K562 (cell line): ENCODE results near the gene SULT1A2. TPM values are rescaled to one million over a fixed set of nuclear protein-coding genes. Genes with fewer than 3 reads are reported as not detected.
A peak's percentile ranks its signal among the peaks of the same experiment; 100 is the strongest.

Source experiments
- DMBX1 ChIP-seq: fragments of 250-450 bp; sonication (Bioruptor Pico); IDR thresholded peaks from 2 replicates; pipeline ENCODE4 v1.8.0; 2022; ENCODE audit warnings: inconsistent platforms, mild to moderate bottlenecking, moderate library complexity, borderline replicate concordance
- E2F3 ChIP-seq: fragments of 250-450 bp; sonication (Bioruptor Pico); IDR thresholded peaks from 2 replicates; pipeline ENCODE4 v1.4.0; 2020; ENCODE audit warnings: mild to moderate bottlenecking
- FIP1L1 ChIP-seq: fragments of 200-400 bp; formaldehyde crosslinking; IDR thresholded peaks from 2 replicates; pipeline ENCODE4 v1.6.1; 2018; ENCODE audit warnings: mild to moderate bottlenecking, low read depth, low read length; ENCODE audit not compliant: poor library complexity, severe bottlenecking
- FOXO4 ChIP-seq: fragments of 450-650 bp; formaldehyde crosslinking; IDR thresholded peaks from 2 replicates; pipeline ENCODE4 v1.4.0; 2020; ENCODE audit warnings: mild to moderate bottlenecking, moderate library complexity
- HMG20A ChIP-seq: fragments of 450-650 bp; formaldehyde crosslinking; conservative IDR thresholded peaks from 2 replicates; pipeline ENCODE4 v1.4.0; 2020; ENCODE audit warnings: mild to moderate bottlenecking, mixed read lengths
- HMGN3 ChIP-seq: IDR thresholded peaks from 2 replicates; pipeline ENCODE4 v1.6.1; 2011; ENCODE audit warnings: borderline replicate concordance, low read depth, mild to moderate bottlenecking, mixed read lengths, low read length; ENCODE audit not compliant: insufficient read length; ENCODE audit errors: extremely low read depth
- HNRNPLL ChIP-seq: fragments of 200-400 bp; formaldehyde crosslinking; IDR thresholded peaks from 2 replicates; pipeline ENCODE4 v1.6.1; 2017; ENCODE audit warnings: low read length, low read depth, mild to moderate bottlenecking; ENCODE audit not compliant: poor library complexity, severe bottlenecking
- ILF3 ChIP-seq: fragments of 450-650 bp; IDR thresholded peaks from 2 replicates; pipeline ENCODE4 v1.6.1; 2018; ENCODE audit warnings: antibody characterized with exemption, mild to moderate bottlenecking, moderate library complexity, borderline replicate concordance
- NR4A1 ChIP-seq, 2 experiments: fragments of 250-450 bp in 1 of 2; fragments of 450-650 bp in 1 of 2; sonication (Bioruptor Pico) in 1 of 2; IDR thresholded peaks; 2 replicates each; pipeline versions ENCODE4 v1.4.0 to v1.6.1; 2016 to 2020; ENCODE audit warnings: mild to moderate bottlenecking in 2 of 2, missing compliant biosample characterization in 1 of 2, missing genetic modification characterization in 1 of 2, moderate library complexity in 1 of 2
- PKNOX1 ChIP-seq: fragments of 450-650 bp; IDR thresholded peaks from 2 replicates; pipeline ENCODE4 v1.6.1; 2016
- POLR2AphosphoS5 ChIP-seq: IDR thresholded peaks from 2 replicates; pipeline ENCODE4 v1.6.1; 2011; ENCODE audit warnings: mild to moderate bottlenecking, low read depth, low read length, moderate library complexity; ENCODE audit not compliant: control insufficient read depth, insufficient read depth
- RHOXF2B ChIP-seq: fragments of 250-450 bp; sonication (Bioruptor Pico); conservative IDR thresholded peaks from 2 replicates; pipeline ENCODE4 v1.5.1; 2021
- RNF219 ChIP-seq: fragments of 250-450 bp; sonication (Bioruptor Pico); IDR thresholded peaks from 2 replicates; pipeline ENCODE4 v1.5.0; 2022; ENCODE audit warnings: mild to moderate bottlenecking
- STAG1 ChIP-seq: sonication (generic); formaldehyde crosslinking; IDR thresholded peaks from 2 replicates; pipeline ENCODE4 v1.5.0; 2020; ENCODE audit warnings: missing genetic modification reagents, borderline replicate concordance
- ZBTB8A ChIP-seq: fragments of 450-650 bp; IDR thresholded peaks from 2 replicates; pipeline ENCODE4 v1.6.1; 2018; ENCODE audit warnings: mild to moderate bottlenecking, moderate library complexity; ENCODE audit not compliant: partially characterized antibody
- ZKSCAN8 ChIP-seq: fragments of 200-800 bp; sonication (Bioruptor generic); IDR thresholded peaks from 2 replicates; pipeline ENCODE4 v1.6.1; 2016; ENCODE audit warnings: missing genetic modification characterization, missing compliant biosample characterization
- ZNF12 ChIP-seq: sonication (generic); formaldehyde crosslinking; IDR thresholded peaks from 2 replicates; pipeline ENCODE4 v1.4.0; 2020; ENCODE audit warnings: mild to moderate bottlenecking, missing genetic modification reagents
- ZNF408 ChIP-seq: fragments of 250-450 bp; sonication (Bioruptor Pico); IDR thresholded peaks from 2 replicates; pipeline ENCODE4 v1.4.0; 2020; ENCODE audit warnings: low read depth, mild to moderate bottlenecking, moderate library complexity
- ZNF586 ChIP-seq: fragments of 450-650 bp; formaldehyde crosslinking; conservative IDR thresholded peaks from 2 replicates; pipeline ENCODE4 v1.4.0; 2020; ENCODE audit warnings: mild to moderate bottlenecking, moderate library complexity
- polyA plus RNA-seq, 8 experiments: library from polyadenylated mRNA; depleted of rRNA in 4 of 8; stranded (reverse) in 5 of 8; unstranded in 3 of 8; fragments of >200 nt; fragmentation: Nextera tagmentation in 2 of 8; fragmentation: Illumina TruSeq in 1 of 8; extraction: Ambion mirVana in 2 of 8; extraction: Trizol in 1 of 8; gene quantifications; 2 replicates each; pipeline versions ENCODE4 v1.2.1 to v1.2.3, GENCODE V29; 2011 to 2014; ENCODE audit warnings: inconsistent platforms in 1 of 8, missing spikeins in 1 of 8
- total RNA-seq, 7 experiments: library from RNA; depleted of rRNA in 6 of 7; stranded (reverse); fragments of >200 nt in 6 of 7; fragmentation: Illumina TruSeq in 2 of 7; extraction: Trizol in 2 of 7; gene quantifications; 2 replicates each; pipeline versions ENCODE4 v1.2.1 to v1.2.3, GENCODE V29; 2011 to 2021; ENCODE audit warnings: low replicate concordance in 1 of 7
- TF ChIP-seq, protein P1 (sequence below): fragments of 450-650 bp; conservative IDR thresholded peaks from 2 replicates; pipeline ENCODE4 v1.6.1; 2016; ENCODE audit warnings: missing genetic modification characterization, low read depth, mild to moderate bottlenecking, control low read depth, missing compliant biosample characterization

The SULT1A2 gene
- total and polyA plus RNA-seq, 9 of the 15 experiments (the other 6 are each of a cell fraction or from before 2014, with no cell fraction given) = 0.73 to 3.2 (median 1.7) TPM

DNA sequence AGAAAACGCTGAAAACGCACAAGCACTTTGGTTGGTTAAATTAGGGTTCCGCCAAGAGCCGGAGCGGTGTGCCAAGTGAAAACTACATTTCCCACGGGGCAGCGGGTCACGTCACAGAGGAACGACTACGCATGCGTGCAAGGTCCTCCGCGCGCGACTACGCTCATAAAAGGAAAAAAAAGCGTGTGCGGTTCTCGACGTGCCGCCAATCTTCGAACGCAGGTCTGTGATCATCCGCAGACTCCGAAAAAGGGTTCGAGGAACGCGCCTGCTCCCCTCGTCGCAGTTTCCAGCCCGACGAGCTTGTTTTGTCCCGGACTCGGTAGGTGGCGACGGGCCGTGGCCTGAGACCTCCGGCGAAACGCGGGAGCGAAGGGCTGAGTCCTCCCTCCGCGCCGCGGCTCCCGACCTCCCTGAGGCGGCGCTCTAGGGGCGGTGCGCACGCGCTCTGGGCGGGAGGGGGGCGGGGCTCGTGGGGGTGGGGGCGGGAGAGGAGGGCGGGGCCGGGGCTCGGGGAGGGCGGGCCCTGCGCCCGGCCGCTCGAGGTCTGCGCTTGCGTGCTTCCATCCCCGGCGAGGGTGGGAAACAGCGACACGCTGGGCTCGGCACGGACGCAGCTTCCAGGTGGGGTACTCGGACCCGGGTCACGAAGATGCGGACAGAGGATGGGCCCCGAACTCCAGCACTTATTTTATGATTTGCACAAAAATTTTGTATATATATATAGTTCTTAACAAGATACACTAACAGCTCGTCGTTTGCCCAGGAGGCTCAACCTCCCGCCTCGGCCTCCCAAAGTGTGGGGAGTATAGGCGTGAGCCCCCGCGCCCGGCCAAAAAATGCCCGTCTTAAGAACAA is 42.8 kb downstream of the SULT1A2 start, which contains the start of gene SGF29 (continued):
- TF ChIP-seq FOXO4 (0 out of 2 replicates have a peak, but pooled peaks have one; percentile 18), ZBTB8A (no peak), NR4A1 (CRISPR knock-in tag; IDR thresholded peaks at IDR 0.05) (peak; percentile 77; the same call in 1 of the 2 replicates), NR4A1 (tag; IDR thresholded peaks at IDR 0.05) (no peak), ILF3 (no peak), FIP1L1 (peak; percentile 61), RHOXF2B (CRISPR knock-in tag) (0 out of 2 replicates have a peak, but pooled peaks have one; percentile 49), POLR2AphosphoS5 (peak; percentile 93), RNF219 (CRISPR knock-in tag) (no peak), DMBX1 (no peak), ZNF12 (peak; percentile 42; the same call in 1 of the 2 replicates), HMGN3 (peak; percentile 54), E2F3 (CRISPR knock-in tag) (peak; percentile 86), ZNF408 (CRISPR knock-in tag) (no peak), ZKSCAN8 (no peak), PKNOX1 (peak; percentile 52), STAG1 (no peak), HMG20A (CRISPR knock-in tag) (no peak), HNRNPLL (peak; percentile 52), ZNF586 (CRISPR knock-in tag) (no peak)
- TF ChIP-seq, protein P1, sequence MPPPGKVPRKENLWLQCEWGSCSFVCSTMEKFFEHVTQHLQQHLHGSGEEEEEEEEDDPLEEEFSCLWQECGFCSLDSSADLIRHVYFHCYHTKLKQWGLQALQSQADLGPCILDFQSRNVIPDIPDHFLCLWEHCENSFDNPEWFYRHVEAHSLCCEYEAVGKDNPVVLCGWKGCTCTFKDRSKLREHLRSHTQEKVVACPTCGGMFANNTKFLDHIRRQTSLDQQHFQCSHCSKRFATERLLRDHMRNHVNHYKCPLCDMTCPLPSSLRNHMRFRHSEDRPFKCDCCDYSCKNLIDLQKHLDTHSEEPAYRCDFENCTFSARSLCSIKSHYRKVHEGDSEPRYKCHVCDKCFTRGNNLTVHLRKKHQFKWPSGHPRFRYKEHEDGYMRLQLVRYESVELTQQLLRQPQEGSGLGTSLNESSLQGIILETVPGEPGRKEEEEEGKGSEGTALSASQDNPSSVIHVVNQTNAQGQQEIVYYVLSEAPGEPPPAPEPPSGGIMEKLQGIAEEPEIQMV (tag) = no peak
